CD14-positive monocyte (primary cell): ENCODE results near the gene TLX1. TPM values are rescaled to one million over a fixed set of nuclear protein-coding genes. Genes with fewer than 3 reads are reported as not detected.

Source experiments
- DNase-seq, 3 donors: peaks; one replicate each; pipeline ENCODE4 v3.0.0-alpha.2; 2011 to 2022
- H2AFZ ChIP-seq: 2 replicates; pipeline ENCODE4 v1.6.0; 2012; ENCODE audit warnings: mild to moderate bottlenecking, low read depth, low read length, inconsistent platforms; ENCODE audit not compliant: insufficient read depth, poor library complexity, severe bottlenecking
- H3K27ac ChIP-seq, 2 donors: 1 replicate in 1 of 2; 2 replicates in 1 of 2; pipeline ENCODE4 v1.5.1; 2012 to 2013; ENCODE audit warnings: low read length in 2 of 2, control low read depth in 1 of 2, inconsistent platforms in 1 of 2, low read depth in 1 of 2, mild to moderate bottlenecking in 1 of 2
- H3K27me3 ChIP-seq, 2 donors: one replicate each; pipeline versions ENCODE4 v1.6.0 to v1.6.1; 2011 to 2013; ENCODE audit warnings: low read length in 2 of 2; ENCODE audit not compliant: control insufficient read depth in 2 of 2, insufficient read depth in 2 of 2
- H3K36me3 ChIP-seq, 2 donors: replicated peaks in 1 of 2; 1 replicate in 1 of 2; 2 replicates in 1 of 2; pipeline versions ENCODE4 v1.5.1 to v1.6.1; 2012 to 2013; ENCODE audit warnings: low read length in 2 of 2, control low read depth in 1 of 2, inconsistent platforms in 1 of 2, mild to moderate bottlenecking in 1 of 2; ENCODE audit not compliant: insufficient read depth in 2 of 2, control insufficient read depth in 1 of 2
- H3K4me1 ChIP-seq, 2 donors: 1 replicate in 1 of 2; 2 replicates in 1 of 2; pipeline versions ENCODE4 v1.5.1 to v1.6.1; 2012 to 2013; ENCODE audit warnings: low read length in 2 of 2, control low read depth in 1 of 2, inconsistent platforms in 1 of 2, mild to moderate bottlenecking in 1 of 2, moderate library complexity in 1 of 2; ENCODE audit not compliant: insufficient read depth in 2 of 2, control insufficient read depth in 1 of 2
- H3K4me2 ChIP-seq: replicated peaks from 2 replicates; pipeline ENCODE3; 2012; ENCODE audit warnings: low read length, moderate library complexity, mild to moderate bottlenecking; ENCODE audit not compliant: poor library complexity, severe bottlenecking; ENCODE audit errors: extremely low read depth
- H3K4me3 ChIP-seq, 3 experiments: fragments of 200-600 bp in 1 of 3; sonication (generic) in 1 of 3; replicated peaks in 1 of 3; 1 replicate in 2 of 3; 2 replicates in 1 of 3; pipeline ENCODE4 v1.5.1; 2011 to 2013; ENCODE audit warnings: low read length in 3 of 3, mild to moderate bottlenecking in 3 of 3, control low read depth in 2 of 3, low read depth in 2 of 3, inconsistent platforms in 1 of 3, moderate library complexity in 1 of 3
- H3K79me2 ChIP-seq: 2 replicates; pipeline ENCODE4 v1.6.0; 2012; ENCODE audit warnings: mild to moderate bottlenecking, control low read depth, inconsistent platforms, low read length, moderate library complexity; ENCODE audit not compliant: insufficient read depth
- H3K9ac ChIP-seq: 2 replicates; pipeline ENCODE4 v1.6.0; 2017; ENCODE audit warnings: low read length, mild to moderate bottlenecking; ENCODE audit not compliant: insufficient read depth, poor library complexity, severe bottlenecking
- H3K9me3 ChIP-seq, 2 donors: replicated peaks in 1 of 2; 1 replicate in 1 of 2; 2 replicates in 1 of 2; pipeline versions ENCODE4 v1.5.1 to v1.6.1; 2012 to 2013; ENCODE audit warnings: low read length in 2 of 2, control low read depth in 1 of 2; ENCODE audit not compliant: control insufficient read depth in 1 of 2, insufficient read depth in 1 of 2
- H4K20me1 ChIP-seq: 2 replicates; pipeline ENCODE4 v1.6.0; 2012; ENCODE audit warnings: mild to moderate bottlenecking, low read length, control low read depth, moderate library complexity; ENCODE audit not compliant: insufficient read depth
- H3K27ac Mint-ChIP-seq, 7 donors: one replicate each; pipeline ENCODE4 v1.8.0; 2020; ENCODE audit warnings: mild to moderate bottlenecking in 7 of 7, mixed read lengths in 7 of 7, moderate library complexity in 6 of 7, inconsistent platforms in 2 of 7
- H3K27me3 Mint-ChIP-seq, 3 donors: one replicate each; pipeline ENCODE4 v1.8.0; 2021 to 2022; ENCODE audit warnings: low read depth in 3 of 3, mild to moderate bottlenecking in 3 of 3, mixed read lengths in 3 of 3, moderate library complexity in 3 of 3, inconsistent platforms in 1 of 3
- H3K36me3 Mint-ChIP-seq, 2 donors: one replicate each; pipeline ENCODE4 v1.8.0; 2020; ENCODE audit warnings: mixed read lengths in 2 of 2, inconsistent platforms in 1 of 2, mild to moderate bottlenecking in 1 of 2
- H3K4me1 Mint-ChIP-seq: one replicate; pipeline ENCODE4 v1.8.0; 2020; ENCODE audit warnings: mild to moderate bottlenecking, mixed read lengths
- H3K4me3 Mint-ChIP-seq, 2 donors: one replicate each; pipeline ENCODE4 v1.8.0; 2020; ENCODE audit warnings: mild to moderate bottlenecking in 2 of 2, mixed read lengths in 2 of 2, moderate library complexity in 1 of 2
- H3K9me3 Mint-ChIP-seq, 7 donors: one replicate each; pipeline ENCODE4 v1.8.0; 2020 to 2022; ENCODE audit warnings: mixed read lengths in 7 of 7, mild to moderate bottlenecking in 6 of 7, moderate library complexity in 6 of 7, inconsistent platforms in 2 of 7
- WGBS: methylation state at CpG from one replicate; pipeline ENCODE4 v1.1.5; 2013; ENCODE audit warnings: missing lambda C conversion rate; ENCODE audit not compliant: insufficient coverage; 5-methylcytosine and 5-hydroxymethylcytosine counted together
- intact Hi-C, 2 donors: fragments of 100-400 bp; cut with micrococcal nuclease; formaldehyde crosslinking; loops; one replicate each; pipeline versions ENCODE4 v1.15.0 to v1.15.1; 2023
- polyA plus RNA-seq, 3 donors: library from polyadenylated mRNA; depleted of rRNA in 1 of 3; unstranded in 2 of 3; stranded (reverse) in 1 of 3; fragments of 300-500 nt in 2 of 3; fragments of >200 nt in 1 of 3; fragmentation: Illumina TruSeq in 2 of 3; gene quantifications; 1 replicate in 2 of 3; 2 replicates in 1 of 3; pipeline ENCODE4 v1.2.3, GENCODE V29; 2012 to 2021
- TF ChIP-seq, protein P1 (sequence below): fragments of 200-600 bp; IDR thresholded peaks from one replicate; pipeline ENCODE4 v1.8.0; 2022; ENCODE audit warnings: antibody characterized with exemption, mild to moderate bottlenecking

TLX1 gene
- polyA plus RNA-seq, 3 donors, result not detected

DNA sequence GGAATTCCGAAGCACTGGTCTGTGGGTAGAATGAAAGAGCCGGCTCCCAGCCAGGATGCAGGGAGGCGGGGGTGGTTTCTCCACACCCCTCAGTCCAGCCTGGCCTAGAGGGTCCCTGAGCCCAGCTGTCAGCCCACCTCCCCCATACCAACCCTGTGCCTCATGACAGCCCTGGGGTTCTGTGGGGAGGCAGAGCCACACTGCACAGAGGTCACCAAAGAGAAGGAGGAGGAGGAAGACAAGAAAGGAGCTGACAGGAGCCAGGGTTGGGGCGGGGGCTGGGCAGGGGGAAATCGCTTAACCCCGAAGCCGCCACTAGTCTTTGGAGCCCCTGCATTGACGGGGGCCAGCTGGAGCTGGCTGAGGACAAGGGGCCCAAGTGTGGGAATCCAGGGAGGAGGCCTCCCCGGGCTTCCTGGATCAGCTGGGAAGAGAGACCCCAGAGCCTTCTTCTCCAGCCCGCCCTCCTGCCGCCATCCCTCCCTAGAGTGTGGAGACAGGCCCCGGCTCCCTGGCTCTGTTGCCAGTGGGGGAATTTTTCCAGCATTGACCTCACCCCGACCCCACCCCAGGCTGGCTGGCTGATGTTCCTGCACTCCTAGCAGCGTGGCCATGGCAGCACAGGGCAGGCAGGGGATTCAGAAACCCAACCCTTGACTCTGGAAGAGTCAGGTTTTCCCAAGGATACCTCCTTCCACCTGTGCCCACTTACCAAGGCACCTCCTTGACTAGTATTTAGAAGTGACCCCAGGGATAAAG lies 36.8 kb upstream of the TLX1 start:
- Histone ChIP-seq H3K79me2 (no peaks in the 10 kb centered on the region), H3K27me3 (peaks cover 0 to 44% of the 10 kb centered on the region in 2 donors), H2AFZ (no peak overlapping the region), H3K4me3 (no peak overlapping the region), H3K36me3 (no peaks in the 10 kb centered on the region), H3K9ac (no peak overlapping the region), H3K4me2 (no peak overlapping the region), H3K4me1 (no peaks in the 10 kb centered on the region), H3K9me3 (no peaks in the 10 kb centered on the region), H3K27ac (no peak overlapping the region), H4K20me1 (no peaks in the 10 kb centered on the region)
- no peak for DNase-seq
- Mint-ChIP-seq H3K36me3 (no peaks in the 10 kb centered on the region), H3K27ac (no peak overlapping the region), H3K9me3 (peaks cover 0 to 2% (median 0%) of the 10 kb centered on the region in 7 donors), H3K4me1 (no peaks in the 10 kb centered on the region), H3K27me3 (peaks cover 36 to 71% (median 39%) of the 10 kb centered on the region in 3 donors), H3K4me3 (peak overlapping the region in 1 of 2 donors; percentile 13)
- TF ChIP-seq, protein P1, sequence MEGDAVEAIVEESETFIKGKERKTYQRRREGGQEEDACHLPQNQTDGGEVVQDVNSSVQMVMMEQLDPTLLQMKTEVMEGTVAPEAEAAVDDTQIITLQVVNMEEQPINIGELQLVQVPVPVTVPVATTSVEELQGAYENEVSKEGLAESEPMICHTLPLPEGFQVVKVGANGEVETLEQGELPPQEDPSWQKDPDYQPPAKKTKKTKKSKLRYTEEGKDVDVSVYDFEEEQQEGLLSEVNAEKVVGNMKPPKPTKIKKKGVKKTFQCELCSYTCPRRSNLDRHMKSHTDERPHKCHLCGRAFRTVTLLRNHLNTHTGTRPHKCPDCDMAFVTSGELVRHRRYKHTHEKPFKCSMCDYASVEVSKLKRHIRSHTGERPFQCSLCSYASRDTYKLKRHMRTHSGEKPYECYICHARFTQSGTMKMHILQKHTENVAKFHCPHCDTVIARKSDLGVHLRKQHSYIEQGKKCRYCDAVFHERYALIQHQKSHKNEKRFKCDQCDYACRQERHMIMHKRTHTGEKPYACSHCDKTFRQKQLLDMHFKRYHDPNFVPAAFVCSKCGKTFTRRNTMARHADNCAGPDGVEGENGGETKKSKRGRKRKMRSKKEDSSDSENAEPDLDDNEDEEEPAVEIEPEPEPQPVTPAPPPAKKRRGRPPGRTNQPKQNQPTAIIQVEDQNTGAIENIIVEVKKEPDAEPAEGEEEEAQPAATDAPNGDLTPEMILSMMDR, result no peak
- intact Hi-C loops, result no loop called here
- WGBS, result 70% methylated on average over 6 of the region's 14 CpGs

DNA sequence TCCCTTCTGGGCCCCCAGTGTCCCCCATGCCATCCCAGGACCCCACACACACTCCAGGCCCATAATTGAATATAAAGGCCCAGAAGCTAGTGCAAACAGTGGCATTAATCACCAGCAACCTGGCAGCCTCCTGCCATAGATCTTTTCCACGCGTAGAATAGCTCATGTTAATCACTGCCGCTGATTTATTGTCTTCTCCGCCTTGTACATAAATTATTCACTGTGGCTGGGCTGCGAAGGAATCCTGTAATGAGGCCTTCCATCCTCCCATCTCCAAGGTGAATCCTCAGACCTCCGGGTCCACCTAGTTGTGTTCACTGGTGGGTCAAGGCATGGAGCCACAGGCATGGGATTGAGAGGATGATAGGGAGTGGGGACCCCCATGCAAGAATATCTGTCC lies 36.1 kb upstream of the TLX1 start:
- no peaks in the 10 kb centered on the region for H3K9me3 ChIP-seq
- no peaks in the 10 kb centered on the region for H4K20me1 ChIP-seq
- H3K36me3 Mint-ChIP-seq, result no peaks in the 10 kb centered on the region
- H3K27ac Mint-ChIP-seq, result peak overlapping the region in 2 of 7 donors; percentile 4 to 70
- no peak overlapping the region for H3K4me3 Mint-ChIP-seq
- H3K36me3 ChIP-seq, result no peaks in the 10 kb centered on the region
- WGBS, result 59% methylated on average over 4 of the region's 6 CpGs
- no peak overlapping the region for H3K4me3 ChIP-seq
- H3K4me1 Mint-ChIP-seq, result no peaks in the 10 kb centered on the region
- H3K27ac ChIP-seq, result no peak overlapping the region
- no peak overlapping the region for H2AFZ ChIP-seq
- peaks cover 37 to 71% (median 41%) of the 10 kb centered on the region in 3 donors for H3K27me3 Mint-ChIP-seq
- H3K9ac ChIP-seq, result no peak overlapping the region
- H3K27me3 ChIP-seq, result peaks cover 0 to 44% of the 10 kb centered on the region in 2 donors
- TF ChIP-seq, protein P1, result no peak
- no peaks in the 10 kb centered on the region for H3K79me2 ChIP-seq
- H3K4me2 ChIP-seq, result no peak overlapping the region
- intact Hi-C loops, result loop anchor here (5.0 kb wide), 1 partner anchor 47 kb away; no protein-coding TSS in a partner anchor
- DNase-seq, result no peak
- no peaks in the 10 kb centered on the region for H3K4me1 ChIP-seq
- H3K9me3 Mint-ChIP-seq, result peaks cover 0 to 2% (median 0%) of the 10 kb centered on the region in 7 donors
